ENCODE data around the gene HS3ST5. TPM values are rescaled to one million over a fixed set of nuclear protein-coding genes. Genes with fewer than 3 reads are reported as not detected.

The HS3ST5 gene
- total and polyA plus RNA-seq, 2 donors (not counting 3 experiments of a cell fraction or from before 2014, with no cell fraction given), result not detected

GRCh38 chr6:114100215-114100994, 242.4 kb downstream of the HS3ST5 start:
- intact Hi-C loops (cut with micrococcal nuclease), result no loop called here
- Histone ChIP-seq H2AFZ (ENCODE audit: low read depth, low read length) (peak overlapping the region; percentile 35), H3K4me2 (ENCODE audit: insufficient read depth, low read length) (no peak overlapping the region), H3K4me1 (ENCODE audit: control insufficient read depth, extremely low read depth, insufficient read depth, low read length) (peaks cover 3% of the 10 kb centered on the region), H3K4me3 (replicated peaks in 1 of 3; ENCODE audit: insufficient read depth in 1 of 3, low read depth in 1 of 3, low read length in 3 of 3) (no peak overlapping the region), H4K20me1 (replicated peaks; ENCODE audit: control insufficient read depth, extremely low read depth, insufficient read depth, low read length) (no peaks in the 10 kb centered on the region), H3K9me1 (replicated peaks; ENCODE audit: control insufficient read depth, extremely low read depth, insufficient read depth, low read length) (no peaks in the 10 kb centered on the region), H3K79me2 (ENCODE audit: control insufficient read depth, insufficient read depth, low read length) (no peaks in the 10 kb centered on the region), H3K27me3 (ENCODE audit: control insufficient read depth in 2 of 2, insufficient read depth in 2 of 2, low read length in 2 of 2) (peaks cover under 1 to 5% of the 10 kb centered on the region in 2 experiments), H3K27ac (ENCODE audit: insufficient read depth, low read depth, low read length) (no peak overlapping the region), H3K9ac (replicated peaks; ENCODE audit: extremely low read depth, insufficient read depth, low read length) (no peak overlapping the region), H3K9me3 (replicated peaks; ENCODE audit: control insufficient read depth, insufficient read depth, low read length) (no peaks in the 10 kb centered on the region), H3K36me3 (ENCODE audit: control insufficient read depth in 2 of 2, extremely low read depth in 1 of 2, insufficient read depth in 2 of 2, low read length in 2 of 2) (no peaks in the 10 kb centered on the region)
- no peak for TF ChIP-seq GATA2 (IDR thresholded peaks at IDR 0.05; ENCODE audit: insufficient read depth, insufficient read length, low read depth, low read length)
- TF ChIP-seq MYC (IDR thresholded peaks at IDR 0.05; ENCODE audit: low read depth, low read length), result no peak
- no peak for TF ChIP-seq POLR2A (IDR thresholded peaks at IDR 0.05; ENCODE audit: low read depth, low read length)
- TF ChIP-seq FOS (IDR thresholded peaks at IDR 0.05; ENCODE audit: borderline replicate concordance, insufficient read depth, low read length), result no peak
- TF ChIP-seq EZH2 (IDR thresholded peaks at IDR 0.05; ENCODE audit: borderline replicate concordance, low read depth, low read length, severe bottlenecking), result no peak
- TF ChIP-seq JUN (IDR thresholded peaks at IDR 0.05; ENCODE audit: borderline replicate concordance, insufficient read depth, insufficient read length, low read depth), result peak; percentile 7
- BruUV-seq (replicated peaks), result no TSS peak
- dilution Hi-C loops (cut with MboI; ENCODE audit: extremely low pct_ligation_motif_present, low sequenced_read_pairs), result no loop called here
- FAIRE-seq, result peak; percentile 61
- POLR2A ChIA-PET, result no interaction called here
- CTCF ChIA-PET, result interaction anchor here (2.7 to 3.5 kb wide), 2 partner anchors 8 to 105 kb away, joined by 20 to 29 read pairs; no protein-coding TSS in a partner anchor
- peak; percentile 3 for DNase-seq (ENCODE audit: low read depth, low spot score)

- POLR2A ChIA-PET, result no interaction called here
- no peaks in the 10 kb centered on the region for H3K36me3 ChIP-seq (ENCODE audit: control insufficient read depth in 2 of 2, extremely low read depth in 1 of 2, insufficient read depth in 2 of 2, low read length in 2 of 2)
- H3K9ac ChIP-seq (replicated peaks; ENCODE audit: extremely low read depth, insufficient read depth, low read length), result no peak overlapping the region
- H3K9me1 ChIP-seq (replicated peaks; ENCODE audit: control insufficient read depth, extremely low read depth, insufficient read depth, low read length), result no peaks in the 10 kb centered on the region
- intact Hi-C loops (cut with micrococcal nuclease) (no loop called here), dilution Hi-C loops (cut with MboI; ENCODE audit: extremely low pct_ligation_motif_present, low sequenced_read_pairs) (no loop called here)
- peak; percentile 55 to 56 for TF ChIP-seq CTCF (IDR thresholded peaks at IDR 0.05; ENCODE audit: extremely low read depth in 1 of 2, insufficient read depth in 1 of 2, low read depth in 1 of 2, low read length in 2 of 2)
- TF ChIP-seq EZH2 (IDR thresholded peaks at IDR 0.05; ENCODE audit: borderline replicate concordance, low read depth, low read length, severe bottlenecking), result no peak
- no peak for TF ChIP-seq FOS (IDR thresholded peaks at IDR 0.05; ENCODE audit: borderline replicate concordance, insufficient read depth, low read length)
- H3K79me2 ChIP-seq (ENCODE audit: control insufficient read depth, insufficient read depth, low read length), result no peaks in the 10 kb centered on the region
- FAIRE-seq, result no peak
- H3K9me3 ChIP-seq (replicated peaks; ENCODE audit: control insufficient read depth, insufficient read depth, low read length), result no peaks in the 10 kb centered on the region
- peaks cover 6% of the 10 kb centered on the region in 2 experiments for H3K27me3 ChIP-seq (ENCODE audit: control insufficient read depth in 2 of 2, insufficient read depth in 2 of 2, low read length in 2 of 2)
- no peak overlapping the region for H3K4me3 ChIP-seq (replicated peaks in 1 of 3; ENCODE audit: insufficient read depth in 1 of 3, low read depth in 1 of 3, low read length in 3 of 3)
- CTCF ChIA-PET, result interaction anchor here (0.9 to 1.6 kb wide), 3 partner anchors 9 to 95 kb away, joined by 3 to 9 read pairs (median 3); no protein-coding TSS in a partner anchor
- no TSS peak for BruUV-seq (replicated peaks)
- peaks cover 3% of the 10 kb centered on the region for H3K4me1 ChIP-seq (ENCODE audit: control insufficient read depth, extremely low read depth, insufficient read depth, low read length)
- H2AFZ ChIP-seq (ENCODE audit: low read depth, low read length), result no peak overlapping the region
- no peak overlapping the region for H3K4me2 ChIP-seq (ENCODE audit: insufficient read depth, low read length)
- peak; percentile 30 for DNase-seq (ENCODE audit: low read depth, low spot score)
- no peak overlapping the region for H3K27ac ChIP-seq (ENCODE audit: insufficient read depth, low read depth, low read length)
- H4K20me1 ChIP-seq (replicated peaks; ENCODE audit: control insufficient read depth, extremely low read depth, insufficient read depth, low read length), result no peaks in the 10 kb centered on the region
Observed at GRCh38 chr6:114096561-114097172, 246.2 kb downstream of the HS3ST5 start.
